Stimulated activated CD4-positive, alpha-beta T cell treated with anti-CD3 and anti-CD28 coated beads, Interleukin-4, amount 100 ng/mL, for 4 hours (primary cell): ENCODE measurements around the gene SELP.

Source experiments
- DNase-seq, 2 experiments: peaks; one replicate each; pipeline ENCODE4 v3.0.0-alpha.2; 2020

Gene SELP

GRCh38 chr1:169618367-169618766 lies 11.6 kb downstream of the SELP start:
- no peak for DNase-seq

GRCh38 chr1:169615803-169616202 lies 14.1 kb downstream of the SELP start:
- no peak for DNase-seq

GRCh38 chr1:169610858-169611257 lies 19.1 kb downstream of the SELP start:
- no peak for DNase-seq

GRCh38 chr1:169610108-169610507 lies 19.8 kb downstream of the SELP start:
- DNase-seq, result no peak

GRCh38 chr1:169608226-169608625 lies 21.7 kb downstream of the SELP start:
- DNase-seq, result no peak

- peak in 1 of 2 experiments; percentile 55 for DNase-seq
Observed at GRCh38 chr1:169604781-169605560, 25.0 kb downstream of the SELP start.

- no peak for DNase-seq
Observed at GRCh38 chr1:169601096-169601881, 28.6 kb downstream of the SELP start.

- no peak for DNase-seq
Observed at GRCh38 chr1:169595764-169596711, 33.9 kb downstream of the SELP start.

- peak in 1 of 2 experiments; percentile 41 for DNase-seq
Observed at GRCh38 chr1:169594391-169594790, 35.5 kb downstream of the SELP start.

- DNase-seq, result no peak
Observed at GRCh38 chr1:169590932-169591331, 39.0 kb downstream of the SELP start.

GRCh38 chr1:169588785-169589485 lies 41.0 kb downstream of the SELP start:
- DNase-seq, result peak in 1 of 2 experiments; percentile 50

GRCh38 chr1:169588112-169588511 lies 41.8 kb downstream of the SELP start:
- no peak for DNase-seq

GRCh38 chr1:169586395-169587255 lies 43.3 kb downstream of the SELP start, which contains the start of gene F5:
Gene F5 (minus strand): TSS chr1:169586481. CDS start chr1:169586386, 95 bp downstream.
- peak; percentile 73 to 89 for DNase-seq

- no peak for DNase-seq
Observed at GRCh38 chr1:169586067-169586394, 43.9 kb downstream of the SELP start.

- DNase-seq, result no peak
Observed at GRCh38 chr1:169585181-169585580, 44.7 kb downstream of the SELP start.

- DNase-seq, result peak in 1 of 2 experiments; percentile 49
Observed at GRCh38 chr1:169584483-169585144, 45.3 kb downstream of the SELP start.

GRCh38 chr1:169577981-169578738 lies 51.8 kb downstream of the SELP start:
- DNase-seq, result no peak

GRCh38 chr1:169576935-169577331 lies 53.0 kb downstream of the SELP start:
- no peak for DNase-seq

GRCh38 chr1:169576241-169576934 lies 53.5 kb downstream of the SELP start:
- DNase-seq, result no peak
